Right lobe of liver (tissue), 4 donors: ENCODE measurements around the gene KIAA1549.

Experiments
- POLR2A ChIP-seq: fragments of 450-650 bp; IDR thresholded peaks from one replicate; pipeline ENCODE4 v1.6.1; 2017; ENCODE audit warnings: antibody characterized with exemption, mild to moderate bottlenecking
- TF ChIP-seq, protein P1 (sequence below), 4 donors: fragments of 200-600 bp in 3 of 4; fragments of 450-650 bp in 1 of 4; IDR thresholded peaks; one replicate each; pipeline versions ENCODE4 v1.5.1 to v1.8.0; 2016 to 2022; ENCODE audit warnings: antibody characterized with exemption in 4 of 4, mild to moderate bottlenecking in 2 of 4
- donor health status: DM: no; HTN: no; CAD: no.
- donor health status: DM: no; HTN: no; CAD: no.
- donor health status: DM: no; HTN: yes; CAD: no.

DNA sequence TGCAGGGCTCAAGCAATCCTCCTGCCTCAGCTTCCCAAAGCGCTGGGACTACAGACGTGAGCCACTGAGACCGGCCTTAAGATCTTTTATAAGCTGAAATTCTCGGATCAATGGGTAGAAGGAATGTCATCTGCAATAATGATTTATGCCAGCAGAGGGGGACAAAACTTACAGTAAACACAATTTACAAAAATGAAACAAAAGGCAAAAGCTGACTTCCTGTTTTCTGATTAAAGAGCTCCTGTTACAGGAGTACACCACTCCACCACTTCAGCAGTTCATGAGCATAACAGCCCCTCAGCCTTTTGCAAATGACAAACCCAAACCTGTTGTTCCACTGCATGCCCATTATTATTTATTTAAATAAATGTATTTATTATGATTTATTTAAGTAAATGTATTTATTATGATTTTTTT lies 94.7 kb downstream of the KIAA1549 start:
- no peak for TF ChIP-seq POLR2A
- TF ChIP-seq, protein P1, sequence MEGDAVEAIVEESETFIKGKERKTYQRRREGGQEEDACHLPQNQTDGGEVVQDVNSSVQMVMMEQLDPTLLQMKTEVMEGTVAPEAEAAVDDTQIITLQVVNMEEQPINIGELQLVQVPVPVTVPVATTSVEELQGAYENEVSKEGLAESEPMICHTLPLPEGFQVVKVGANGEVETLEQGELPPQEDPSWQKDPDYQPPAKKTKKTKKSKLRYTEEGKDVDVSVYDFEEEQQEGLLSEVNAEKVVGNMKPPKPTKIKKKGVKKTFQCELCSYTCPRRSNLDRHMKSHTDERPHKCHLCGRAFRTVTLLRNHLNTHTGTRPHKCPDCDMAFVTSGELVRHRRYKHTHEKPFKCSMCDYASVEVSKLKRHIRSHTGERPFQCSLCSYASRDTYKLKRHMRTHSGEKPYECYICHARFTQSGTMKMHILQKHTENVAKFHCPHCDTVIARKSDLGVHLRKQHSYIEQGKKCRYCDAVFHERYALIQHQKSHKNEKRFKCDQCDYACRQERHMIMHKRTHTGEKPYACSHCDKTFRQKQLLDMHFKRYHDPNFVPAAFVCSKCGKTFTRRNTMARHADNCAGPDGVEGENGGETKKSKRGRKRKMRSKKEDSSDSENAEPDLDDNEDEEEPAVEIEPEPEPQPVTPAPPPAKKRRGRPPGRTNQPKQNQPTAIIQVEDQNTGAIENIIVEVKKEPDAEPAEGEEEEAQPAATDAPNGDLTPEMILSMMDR (IDR thresholded peaks at IDR 0.05) = peak; percentile 63 to 74 (median 68)
